Adrenal gland (tissue), 5 donors: Measurements from ENCODE around the gene DARS1.

Experiments
- POLR2A ChIP-seq, 2 donors: fragments of 450-650 bp; IDR thresholded peaks; one replicate each; pipeline ENCODE4 v1.6.1; 2017; ENCODE audit warnings: antibody characterized with exemption in 2 of 2, mild to moderate bottlenecking in 2 of 2, moderate library complexity in 1 of 2
- TF ChIP-seq, protein P1 (sequence below), 6 experiments: fragments of 450-650 bp in 4 of 6; fragments of 200-600 bp in 2 of 6; sonication (generic) in 1 of 6; IDR thresholded peaks; 1 replicate in 5 of 6; 2 replicates in 1 of 6; pipeline versions ENCODE4 v1.5.1 to v1.8.0; 2016 to 2021; ENCODE audit warnings: antibody characterized with exemption in 6 of 6, mild to moderate bottlenecking in 2 of 6, moderate library complexity in 1 of 6
- donor health status: DM: no; HTN: no; CAD: no.

DNA sequence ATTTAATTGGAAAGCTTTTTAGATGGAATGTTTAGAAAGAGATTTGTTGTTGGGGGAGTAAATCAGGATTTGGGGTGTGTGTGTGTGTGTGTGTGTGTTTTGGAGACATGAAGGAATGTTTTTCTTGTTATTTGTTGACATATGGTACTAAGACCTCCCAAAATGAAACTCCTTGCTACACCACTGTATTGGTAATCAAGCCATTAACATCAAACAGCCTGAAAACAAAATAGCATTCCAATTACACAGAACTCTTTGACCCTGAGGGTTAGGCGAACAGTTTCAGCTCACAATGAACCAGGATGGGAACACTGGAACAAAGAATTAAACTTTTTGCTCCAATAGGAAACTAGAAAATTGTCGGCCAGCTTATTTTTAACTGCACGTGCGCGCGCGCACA is 41.7 kb upstream of the DARS1 start:
- TF ChIP-seq, protein P1, sequence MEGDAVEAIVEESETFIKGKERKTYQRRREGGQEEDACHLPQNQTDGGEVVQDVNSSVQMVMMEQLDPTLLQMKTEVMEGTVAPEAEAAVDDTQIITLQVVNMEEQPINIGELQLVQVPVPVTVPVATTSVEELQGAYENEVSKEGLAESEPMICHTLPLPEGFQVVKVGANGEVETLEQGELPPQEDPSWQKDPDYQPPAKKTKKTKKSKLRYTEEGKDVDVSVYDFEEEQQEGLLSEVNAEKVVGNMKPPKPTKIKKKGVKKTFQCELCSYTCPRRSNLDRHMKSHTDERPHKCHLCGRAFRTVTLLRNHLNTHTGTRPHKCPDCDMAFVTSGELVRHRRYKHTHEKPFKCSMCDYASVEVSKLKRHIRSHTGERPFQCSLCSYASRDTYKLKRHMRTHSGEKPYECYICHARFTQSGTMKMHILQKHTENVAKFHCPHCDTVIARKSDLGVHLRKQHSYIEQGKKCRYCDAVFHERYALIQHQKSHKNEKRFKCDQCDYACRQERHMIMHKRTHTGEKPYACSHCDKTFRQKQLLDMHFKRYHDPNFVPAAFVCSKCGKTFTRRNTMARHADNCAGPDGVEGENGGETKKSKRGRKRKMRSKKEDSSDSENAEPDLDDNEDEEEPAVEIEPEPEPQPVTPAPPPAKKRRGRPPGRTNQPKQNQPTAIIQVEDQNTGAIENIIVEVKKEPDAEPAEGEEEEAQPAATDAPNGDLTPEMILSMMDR (IDR thresholded peaks at IDR 0.05): no peak
- no peak for TF ChIP-seq POLR2A (IDR thresholded peaks at IDR 0.05)
